ENCODE results near the gene HIPK3.

DNA sequence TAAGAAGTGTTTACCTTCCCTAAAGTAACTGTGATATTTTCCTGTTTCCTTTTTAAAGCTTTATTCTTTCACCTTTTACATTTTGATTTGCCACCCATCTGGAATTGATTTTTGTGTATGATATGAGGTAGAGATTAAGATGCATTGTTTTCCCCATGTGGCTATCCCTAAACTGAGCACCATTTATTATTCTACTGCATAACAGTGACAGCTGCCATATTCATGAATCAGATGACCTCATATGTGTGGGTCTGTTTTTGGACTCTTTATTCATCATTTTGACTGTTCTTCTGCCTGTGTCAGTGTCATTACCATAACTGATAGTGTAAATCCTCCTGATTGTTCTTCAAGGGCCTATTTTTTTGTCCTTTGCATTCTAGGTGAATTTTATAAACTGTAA lies 50.8 kb downstream of the HIPK3 start:
- TF ChIP-seq POLR2A (IDR thresholded peaks at IDR 0.05), result no peak
- TF ChIP-seq, protein P1, sequence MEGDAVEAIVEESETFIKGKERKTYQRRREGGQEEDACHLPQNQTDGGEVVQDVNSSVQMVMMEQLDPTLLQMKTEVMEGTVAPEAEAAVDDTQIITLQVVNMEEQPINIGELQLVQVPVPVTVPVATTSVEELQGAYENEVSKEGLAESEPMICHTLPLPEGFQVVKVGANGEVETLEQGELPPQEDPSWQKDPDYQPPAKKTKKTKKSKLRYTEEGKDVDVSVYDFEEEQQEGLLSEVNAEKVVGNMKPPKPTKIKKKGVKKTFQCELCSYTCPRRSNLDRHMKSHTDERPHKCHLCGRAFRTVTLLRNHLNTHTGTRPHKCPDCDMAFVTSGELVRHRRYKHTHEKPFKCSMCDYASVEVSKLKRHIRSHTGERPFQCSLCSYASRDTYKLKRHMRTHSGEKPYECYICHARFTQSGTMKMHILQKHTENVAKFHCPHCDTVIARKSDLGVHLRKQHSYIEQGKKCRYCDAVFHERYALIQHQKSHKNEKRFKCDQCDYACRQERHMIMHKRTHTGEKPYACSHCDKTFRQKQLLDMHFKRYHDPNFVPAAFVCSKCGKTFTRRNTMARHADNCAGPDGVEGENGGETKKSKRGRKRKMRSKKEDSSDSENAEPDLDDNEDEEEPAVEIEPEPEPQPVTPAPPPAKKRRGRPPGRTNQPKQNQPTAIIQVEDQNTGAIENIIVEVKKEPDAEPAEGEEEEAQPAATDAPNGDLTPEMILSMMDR (IDR thresholded peaks at IDR 0.05), result no peak
